HepG2 (cell line): ENCODE results near the gene ZNF793. TPM values are rescaled to one million over a fixed set of nuclear protein-coding genes. Genes with fewer than 3 reads are reported as not detected.

Experiments used
- ERF ChIP-seq: IDR thresholded peaks from 2 replicates; pipeline ENCODE4 v1.6.1; 2018; ENCODE audit warnings: missing biosample characterization, missing genetic modification reagents
- IKZF1 ChIP-seq: fragments of 450-650 bp; IDR thresholded peaks from 2 replicates; pipeline ENCODE4 v1.7.1; 2016
- KLF16 ChIP-seq, 2 experiments: sonication (generic) in 1 of 2; formaldehyde crosslinking in 1 of 2; IDR thresholded peaks; 2 replicates each; pipeline versions ENCODE4 v1.6.1 to v1.8.0; 2016 to 2023; ENCODE audit warnings: missing genetic modification reagents in 2 of 2, missing compliant biosample characterization in 1 of 2
- ZBED4 ChIP-seq: sonication (generic); formaldehyde crosslinking; IDR thresholded peaks from 2 replicates; pipeline ENCODE4 v1.4.0; 2020; ENCODE audit warnings: missing genetic modification reagents, borderline replicate concordance
- ZBTB33 ChIP-seq: sonication (generic); formaldehyde crosslinking; IDR thresholded peaks from 2 replicates; pipeline ENCODE4 v1.4.0; 2020; ENCODE audit warnings: missing genetic modification reagents
- polyA plus RNA-seq, 8 experiments: library from polyadenylated mRNA; depleted of rRNA in 3 of 8; stranded (reverse) in 7 of 8; unstranded in 1 of 8; fragments of >200 nt; fragmentation: Illumina TruSeq in 4 of 8; extraction: Trizol in 4 of 8; gene quantifications; 2 replicates each; pipeline versions ENCODE4 v1.2.1 to v1.2.3, GENCODE V29; 2011 to 2016; ENCODE audit warnings: low read depth in 4 of 8, missing spikeins in 1 of 8, mixed read lengths in 1 of 8; ENCODE audit not compliant: insufficient read depth in 1 of 8
- total RNA-seq, 5 experiments: library from RNA; depleted of rRNA; stranded (reverse); fragments of >200 nt; fragmentation: Illumina TruSeq; extraction: Trizol; gene quantifications; 2 replicates each; pipeline ENCODE4 v1.2.3, GENCODE V29; 2016; ENCODE audit warnings: low read depth in 1 of 5

The ZNF793 gene
- total and polyA plus RNA-seq, 2 of the 13 experiments (the other 11 are each of a cell fraction or from before 2014, with no cell fraction given) = 0.13 to 0.35 TPM

GRCh38 chr19:37506387-37507166 is at the start of gene ZNF793 (continued):
- TF ChIP-seq ZBED4 = no peak
- no peak for TF ChIP-seq ERF (CRISPR knock-in tag)
- TF ChIP-seq ZBTB33 (CRISPR knock-in tag) = no peak
- no peak for TF ChIP-seq IKZF1
- TF ChIP-seq KLF16 (CRISPR knock-in tag; IDR thresholded peaks at IDR 0.05) = no peak
